Measurements from ENCODE around the gene SLC35B1. TPM values are rescaled to one million over a fixed set of nuclear protein-coding genes. Genes with fewer than 3 reads are reported as not detected.

SLC35B1 gene
- polyA plus RNA-seq, 3 donors, result 73.1 to 82.1 (median 75.8) TPM

Other genes with a start within 250 kb of the SLC35B1 start
- 1 to 10 TPM; 4.1 to 8.6 (median 4.5) TPM for gene NGFR, start 212.7 kb downstream of the SLC35B1 start, polyA plus RNA-seq (ENCODE audit: insufficient read length in 3 of 3)
- 1 to 10 TPM in 2 of 3 donors, under 1 TPM in 1; 0.90 to 1.2 (median 1.0) TPM for gene NXPH3, start 132.1 kb downstream of the SLC35B1 start, polyA plus RNA-seq (ENCODE audit: insufficient read length in 3 of 3)
- 10 to 100 TPM; 63.3 to 65.8 (median 64.1) TPM for gene SPOP, start 29.9 kb downstream of the SLC35B1 start, polyA plus RNA-seq (ENCODE audit: insufficient read length in 3 of 3)
- 10 to 100 TPM; 17.1 to 19.2 (median 19.1) TPM for gene FAM117A, start 56.2 kb upstream of the SLC35B1 start, polyA plus RNA-seq (ENCODE audit: insufficient read length in 3 of 3)
- 10 to 100 TPM; 49.1 to 54.9 (median 52.1) TPM for gene KAT7, start 80.7 kb upstream of the SLC35B1 start, polyA plus RNA-seq (ENCODE audit: insufficient read length in 3 of 3)
- under 1 TPM in 2 of 3 donors, not detected in 1; 0.37 to 0.82 TPM for gene TAC4, start 140.1 kb upstream of the SLC35B1 start, polyA plus RNA-seq (ENCODE audit: insufficient read length in 3 of 3)

Measured in renal cortex interstitium (tissue), 3 donors.